Neural cell (in vitro differentiated cells): ENCODE results near the gene EPPIN.

Experiments
- EP300 ChIP-seq: fragments of 450-650 bp; conservative IDR thresholded peaks from 2 replicates; pipeline ENCODE4 v1.6.1; 2014; ENCODE audit warnings: antibody characterized with exemption, mild to moderate bottlenecking, moderate library complexity; ENCODE audit not compliant: poor library complexity, severe bottlenecking
- MXI1 ChIP-seq: fragments of 450-650 bp; conservative IDR thresholded peaks from 2 replicates; pipeline ENCODE4 v1.6.1; 2014; ENCODE audit warnings: antibody characterized with exemption, mild to moderate bottlenecking; ENCODE audit not compliant: poor library complexity, severe bottlenecking
- POLR2AphosphoS5 ChIP-seq: IDR thresholded peaks from 2 replicates; pipeline ENCODE4 v1.6.1; 2012
- REST ChIP-seq: IDR thresholded peaks from 2 replicates; pipeline ENCODE4 v1.6.1; 2012; ENCODE audit warnings: borderline replicate concordance
- TF ChIP-seq, protein P1 (sequence below): fragments of 450-650 bp; IDR thresholded peaks from 2 replicates; pipeline ENCODE4 v1.5.1; 2014; ENCODE audit warnings: antibody characterized with exemption, mild to moderate bottlenecking, moderate library complexity; ENCODE audit not compliant: poor library complexity, severe bottlenecking

DNA sequence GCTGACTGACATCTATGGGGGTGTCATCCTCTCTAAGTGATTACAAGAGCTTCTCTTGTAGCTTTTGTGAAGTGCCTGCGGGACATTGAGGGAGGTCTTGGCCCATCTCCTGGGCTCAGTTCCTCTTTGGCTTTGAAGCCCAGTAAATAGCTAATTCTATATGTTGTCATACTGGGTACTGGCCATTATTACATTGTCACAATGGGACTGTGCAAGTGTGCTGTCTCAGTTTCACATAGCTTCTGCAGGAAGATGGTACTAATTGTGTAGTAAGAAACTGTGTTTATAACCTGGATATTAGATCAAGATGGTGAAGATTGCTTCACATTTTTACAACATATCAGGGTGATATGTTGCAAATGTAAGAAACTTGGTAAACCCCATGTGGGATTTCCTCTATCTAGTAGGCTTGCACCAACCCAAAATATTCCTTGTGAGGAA lies 51.7 kb downstream of the EPPIN start:
- TF ChIP-seq MXI1 (no peak), EP300 (no peak), REST (no peak), POLR2AphosphoS5 (no peak)
- TF ChIP-seq, protein P1, sequence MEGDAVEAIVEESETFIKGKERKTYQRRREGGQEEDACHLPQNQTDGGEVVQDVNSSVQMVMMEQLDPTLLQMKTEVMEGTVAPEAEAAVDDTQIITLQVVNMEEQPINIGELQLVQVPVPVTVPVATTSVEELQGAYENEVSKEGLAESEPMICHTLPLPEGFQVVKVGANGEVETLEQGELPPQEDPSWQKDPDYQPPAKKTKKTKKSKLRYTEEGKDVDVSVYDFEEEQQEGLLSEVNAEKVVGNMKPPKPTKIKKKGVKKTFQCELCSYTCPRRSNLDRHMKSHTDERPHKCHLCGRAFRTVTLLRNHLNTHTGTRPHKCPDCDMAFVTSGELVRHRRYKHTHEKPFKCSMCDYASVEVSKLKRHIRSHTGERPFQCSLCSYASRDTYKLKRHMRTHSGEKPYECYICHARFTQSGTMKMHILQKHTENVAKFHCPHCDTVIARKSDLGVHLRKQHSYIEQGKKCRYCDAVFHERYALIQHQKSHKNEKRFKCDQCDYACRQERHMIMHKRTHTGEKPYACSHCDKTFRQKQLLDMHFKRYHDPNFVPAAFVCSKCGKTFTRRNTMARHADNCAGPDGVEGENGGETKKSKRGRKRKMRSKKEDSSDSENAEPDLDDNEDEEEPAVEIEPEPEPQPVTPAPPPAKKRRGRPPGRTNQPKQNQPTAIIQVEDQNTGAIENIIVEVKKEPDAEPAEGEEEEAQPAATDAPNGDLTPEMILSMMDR: no peak
